Esophagus (tissue), 2 donors: ENCODE results near the gene FOS. TPM values are rescaled to one million over a fixed set of nuclear protein-coding genes. Genes with fewer than 3 reads are reported as not detected.
A peak's percentile ranks its signal among the peaks of the same experiment; 100 is the strongest.
"Not testable (repeated sequence)": the region's sequence is repeated elsewhere in the genome, so short reads cannot be mapped to it uniquely, and the experiment has no call there.

Source experiments
- H3K27ac ChIP-seq, 2 donors: one replicate each; pipeline ENCODE4 v1.5.1; 2013; ENCODE audit warnings: low read depth in 2 of 2, mild to moderate bottlenecking in 2 of 2, inconsistent platforms in 1 of 2, low read length in 1 of 2, moderate library complexity in 1 of 2
- H3K27me3 ChIP-seq, 2 donors: one replicate each; pipeline ENCODE4 v1.6.1; 2013; ENCODE audit warnings: low read length in 2 of 2, control low read depth in 1 of 2, mild to moderate bottlenecking in 1 of 2; ENCODE audit not compliant: insufficient read depth in 2 of 2, control insufficient read depth in 1 of 2
- H3K36me3 ChIP-seq, 2 donors: one replicate each; pipeline ENCODE4 v1.6.1; 2013; ENCODE audit warnings: low read length in 1 of 2; ENCODE audit not compliant: control insufficient read depth in 2 of 2, insufficient read depth in 2 of 2
- H3K4me1 ChIP-seq, 2 donors: one replicate each; pipeline ENCODE4 v1.6.1; 2013; ENCODE audit warnings: low read length in 1 of 2; ENCODE audit not compliant: control insufficient read depth in 2 of 2, insufficient read depth in 2 of 2
- H3K4me3 ChIP-seq, 2 donors: one replicate each; pipeline ENCODE4 v1.5.1; 2013; ENCODE audit warnings: low read length in 2 of 2, mild to moderate bottlenecking in 2 of 2, low read depth in 1 of 2, moderate library complexity in 1 of 2
- H3K9me3 ChIP-seq, 2 donors: one replicate each; pipeline ENCODE4 v1.6.1; 2013; ENCODE audit warnings: mild to moderate bottlenecking in 2 of 2, low read depth in 1 of 2, low read length in 1 of 2, moderate library complexity in 1 of 2; ENCODE audit not compliant: control insufficient read depth in 2 of 2, insufficient read depth in 1 of 2
- WGBS, 2 donors: extraction: QIAGEN DNeasy Blood & Tissue Kit; methylation state at CpG; one replicate each; pipeline ENCODE4 v1.1.7; 2013; 5-methylcytosine and 5-hydroxymethylcytosine counted together
- polyA plus RNA-seq, 2 donors: library from polyadenylated mRNA; stranded (reverse); fragments of 200-250 nt; gene quantifications; one replicate each; pipeline ENCODE4 v1.2.3, GENCODE V29; 2013
- donor health status: healthy with polysubstance abuse.
- donor health status: Bipolar disorder and iron deficiency.

Gene FOS
- polyA plus RNA-seq, 2 donors = 99.5 to 102 TPM

GRCh38 chr14:75309561-75309960, 30.9 kb downstream of the FOS start:
- not testable (repeated sequence) for H3K27me3 ChIP-seq, H3K4me1 ChIP-seq, H3K9me3 ChIP-seq, H3K4me3 ChIP-seq, H3K27ac ChIP-seq, H3K36me3 ChIP-seq
- 91 to 95% methylated on average over 14 of the region's 14 CpGs for WGBS, 2 donors

- no peaks in the 10 kb centered on the region for H3K27me3 ChIP-seq
- peak overlapping the region; percentile 6 to 54 for H3K27ac ChIP-seq
- H3K4me3 ChIP-seq = no peak overlapping the region
- no peaks in the 10 kb centered on the region for H3K9me3 ChIP-seq
- H3K36me3 ChIP-seq = no peaks in the 10 kb centered on the region
- 18 to 24% methylated on average over 13 of the region's 13 CpGs for WGBS, 2 donors
- H3K4me1 ChIP-seq = peaks cover 0 to 7% of the 10 kb centered on the region in 2 donors
These were observed 31.9 kb downstream of the FOS start for GRCh38 chr14:75310295-75311111.

DNA sequence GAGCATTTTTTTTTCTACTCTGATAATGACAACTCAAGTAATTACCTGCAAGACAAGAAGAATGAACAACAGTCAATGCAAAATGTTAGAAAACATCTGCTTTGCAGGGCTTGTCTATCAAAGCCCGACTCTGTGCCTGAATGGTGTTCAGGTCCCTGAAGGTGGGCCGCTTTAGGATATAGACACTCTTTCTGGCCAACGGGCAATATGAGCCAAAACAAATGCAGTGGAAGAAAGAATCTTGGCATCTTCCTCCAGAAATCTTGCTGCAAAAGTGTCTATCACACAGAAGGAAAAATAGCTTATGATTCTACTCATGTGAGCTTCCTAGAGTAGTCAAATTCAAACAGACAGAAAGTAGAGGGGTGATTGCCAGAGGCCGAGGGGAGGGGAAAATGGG, 32.7 kb downstream of the FOS start:
- no peaks in the 10 kb centered on the region for H3K9me3 ChIP-seq
- 29 to 55% methylated on average over 4 of the region's 4 CpGs for WGBS, 2 donors
- peaks cover 0 to 7% of the 10 kb centered on the region in 2 donors for H3K4me1 ChIP-seq
- no peaks in the 10 kb centered on the region for H3K27me3 ChIP-seq
- H3K27ac ChIP-seq = no peak overlapping the region
- H3K4me3 ChIP-seq = no peak overlapping the region
- no peaks in the 10 kb centered on the region for H3K36me3 ChIP-seq

- no peaks in the 10 kb centered on the region for H3K9me3 ChIP-seq
- H3K4me1 ChIP-seq = peaks cover 0 to 7% of the 10 kb centered on the region in 2 donors
- WGBS, 2 donors = 81 to 82% methylated on average over 4 of the region's 4 CpGs
- no peak overlapping the region for H3K4me3 ChIP-seq
- H3K27ac ChIP-seq = no peak overlapping the region
- no peaks in the 10 kb centered on the region for H3K27me3 ChIP-seq
- H3K36me3 ChIP-seq = no peaks in the 10 kb centered on the region
These were observed 33.7 kb downstream of the FOS start for GRCh38 chr14:75312341-75312740.

DNA sequence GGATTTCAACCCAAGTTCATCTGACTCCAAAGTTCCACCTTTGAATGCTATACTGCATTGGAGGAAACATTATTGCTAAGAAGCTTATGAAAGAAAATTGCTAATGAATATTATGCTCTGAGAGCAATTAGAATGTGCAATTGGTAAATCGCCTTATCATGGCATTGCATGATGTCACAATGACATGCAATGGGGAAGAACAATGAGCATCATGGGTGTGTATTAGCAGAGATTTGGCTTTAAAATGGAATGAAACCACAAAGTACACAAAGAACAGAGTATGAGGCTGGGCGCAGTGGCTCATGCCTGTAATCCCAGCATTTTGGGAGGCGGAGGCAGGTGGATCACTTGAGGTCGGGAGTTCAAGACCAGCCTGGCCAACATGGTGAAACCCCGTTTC, 34.7 kb downstream of the FOS start:
- Histone ChIP-seq H3K9me3 (no peaks in the 10 kb centered on the region), H3K36me3 (no peaks in the 10 kb centered on the region), H3K27me3 (no peaks in the 10 kb centered on the region), H3K4me1 (peaks cover 0 to 7% of the 10 kb centered on the region in 2 donors), H3K4me3 (no peak overlapping the region), H3K27ac (no peak overlapping the region)
- 71 to 75% methylated on average over 5 of the region's 5 CpGs for WGBS, 2 donors

GRCh38 chr14:75315144-75315543, 36.5 kb downstream of the FOS start:
- no peaks in the 10 kb centered on the region for H3K27me3 ChIP-seq
- H3K27ac ChIP-seq = peak overlapping the region in 1 of 2 donors; percentile 36
- H3K4me3 ChIP-seq = no peak overlapping the region
- peaks cover 0 to 7% of the 10 kb centered on the region in 2 donors for H3K4me1 ChIP-seq
- WGBS, 2 donors = 41 to 42% methylated on average over 4 of the region's 4 CpGs
- H3K9me3 ChIP-seq = no peaks in the 10 kb centered on the region
- H3K36me3 ChIP-seq = no peaks in the 10 kb centered on the region

- Histone ChIP-seq H3K4me3 (no peak overlapping the region), H3K36me3 (no peaks in the 10 kb centered on the region), H3K9me3 (no peaks in the 10 kb centered on the region), H3K27ac (no peak overlapping the region), H3K27me3 (no peaks in the 10 kb centered on the region), H3K4me1 (no peaks in the 10 kb centered on the region)
- 83 to 87% methylated on average over 4 of the region's 4 CpGs for WGBS, 2 donors
These were observed 38.5 kb downstream of the FOS start for GRCh38 chr14:75317148-75317547.

GRCh38 chr14:75318353-75318752, 39.7 kb downstream of the FOS start:
- Histone ChIP-seq H3K9me3 (peaks cover 0 to 2% of the 10 kb centered on the region in 2 donors), H3K27me3 (no peaks in the 10 kb centered on the region), H3K4me1 (no peaks in the 10 kb centered on the region), H3K4me3 (no peak overlapping the region), H3K36me3 (no peaks in the 10 kb centered on the region), H3K27ac (no peak overlapping the region)

DNA sequence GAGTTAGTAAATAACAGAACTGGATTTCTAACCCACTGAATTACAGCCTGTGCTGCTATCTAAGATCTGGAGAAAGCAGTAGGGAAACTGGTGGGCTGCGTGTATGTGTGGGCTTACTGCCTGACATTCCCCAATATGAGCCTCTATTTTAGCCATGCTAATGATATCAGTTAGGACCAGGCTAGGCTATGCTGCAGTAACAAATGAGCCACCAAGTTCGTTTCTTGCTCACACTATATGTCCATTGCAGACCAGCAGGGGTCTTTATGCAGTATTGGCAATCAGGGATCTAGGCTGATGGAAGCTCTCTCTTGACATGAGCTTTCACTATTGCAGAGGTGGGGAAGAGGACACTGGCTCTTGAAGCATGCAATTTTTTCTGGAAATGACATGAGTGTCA, 40.4 kb downstream of the FOS start:
- Histone ChIP-seq H3K4me3 (no peak overlapping the region), H3K4me1 (no peaks in the 10 kb centered on the region), H3K36me3 (no peaks in the 10 kb centered on the region), H3K27me3 (no peaks in the 10 kb centered on the region), H3K27ac (no peak overlapping the region), H3K9me3 (peaks cover 0 to 2% of the 10 kb centered on the region in 2 donors)
- 88 to 90% methylated on average over 2 of the region's 2 CpGs for WGBS, 2 donors

DNA sequence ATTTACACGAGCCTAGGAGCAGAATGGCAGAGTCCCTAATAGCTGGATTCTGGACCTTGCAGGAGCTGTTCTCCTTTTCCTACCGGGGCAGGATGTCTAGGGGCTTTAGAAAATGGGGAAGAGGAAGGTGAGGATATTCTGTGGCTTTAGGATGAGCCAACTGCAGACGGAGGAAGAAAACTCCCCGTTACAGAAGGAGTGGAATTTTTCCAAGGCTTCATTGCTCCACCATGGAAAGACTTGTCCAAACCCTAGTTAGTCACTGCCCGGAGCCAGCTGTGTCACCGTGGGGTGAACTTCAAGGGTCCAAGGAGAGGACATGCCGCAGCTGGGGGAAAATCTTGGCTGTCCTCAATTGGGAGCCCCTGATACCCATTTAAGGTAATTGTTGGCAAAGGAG, 41.6 kb downstream of the FOS start:
- WGBS, 2 donors = 47 to 53% methylated on average over 7 of the region's 7 CpGs

More for the DNA sequence above, 41.6 kb downstream of the FOS start:
- Histone ChIP-seq H3K4me1 (no peaks in the 10 kb centered on the region), H3K4me3 (no peak overlapping the region), H3K27ac (no peak overlapping the region), H3K9me3 (peaks cover 0 to 2% of the 10 kb centered on the region in 2 donors), H3K27me3 (no peaks in the 10 kb centered on the region), H3K36me3 (no peaks in the 10 kb centered on the region)
